Measurements from ENCODE around the gene MB.

DNA sequence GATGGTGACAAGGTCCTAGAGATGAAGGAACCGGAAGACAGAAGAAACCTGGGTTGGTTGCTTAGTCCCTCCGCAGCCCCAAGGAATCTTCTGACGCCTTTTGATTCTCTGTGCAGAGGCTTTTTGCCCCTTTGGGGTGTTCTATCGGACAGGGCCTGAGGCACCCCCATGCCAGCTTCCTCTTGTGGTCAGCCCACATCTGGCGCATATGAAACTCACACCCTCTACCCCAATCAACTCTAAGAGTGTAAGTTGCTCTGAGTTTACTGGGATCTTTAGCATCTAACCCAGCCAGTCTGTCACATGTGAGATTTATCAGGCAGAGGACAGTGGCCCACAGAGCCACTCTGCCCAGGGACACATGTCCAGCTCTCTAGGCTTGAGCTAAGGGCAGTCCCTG, 59.1 kb downstream of the MB start:
- TF ChIP-seq, protein P1, sequence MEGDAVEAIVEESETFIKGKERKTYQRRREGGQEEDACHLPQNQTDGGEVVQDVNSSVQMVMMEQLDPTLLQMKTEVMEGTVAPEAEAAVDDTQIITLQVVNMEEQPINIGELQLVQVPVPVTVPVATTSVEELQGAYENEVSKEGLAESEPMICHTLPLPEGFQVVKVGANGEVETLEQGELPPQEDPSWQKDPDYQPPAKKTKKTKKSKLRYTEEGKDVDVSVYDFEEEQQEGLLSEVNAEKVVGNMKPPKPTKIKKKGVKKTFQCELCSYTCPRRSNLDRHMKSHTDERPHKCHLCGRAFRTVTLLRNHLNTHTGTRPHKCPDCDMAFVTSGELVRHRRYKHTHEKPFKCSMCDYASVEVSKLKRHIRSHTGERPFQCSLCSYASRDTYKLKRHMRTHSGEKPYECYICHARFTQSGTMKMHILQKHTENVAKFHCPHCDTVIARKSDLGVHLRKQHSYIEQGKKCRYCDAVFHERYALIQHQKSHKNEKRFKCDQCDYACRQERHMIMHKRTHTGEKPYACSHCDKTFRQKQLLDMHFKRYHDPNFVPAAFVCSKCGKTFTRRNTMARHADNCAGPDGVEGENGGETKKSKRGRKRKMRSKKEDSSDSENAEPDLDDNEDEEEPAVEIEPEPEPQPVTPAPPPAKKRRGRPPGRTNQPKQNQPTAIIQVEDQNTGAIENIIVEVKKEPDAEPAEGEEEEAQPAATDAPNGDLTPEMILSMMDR (conservative IDR thresholded peaks at IDR 0.05; ENCODE audit: low read length) = no peak
- TF ChIP-seq EZH2phosphoT487 (IDR thresholded peaks at IDR 0.05; ENCODE audit: borderline replicate concordance, low read depth, low read length) = no peak

All from OCI-LY7 (cell line).